T-cell (primary cell): Measurements from ENCODE around the gene CUEDC1. TPM values are rescaled to one million over a fixed set of nuclear protein-coding genes. Genes with fewer than 3 reads are reported as not detected.

Source experiments
- ATAC-seq, 4 experiments: fragments of 200-7000 bp in 3 of 4; fragments of 150-1000 bp in 1 of 4; cut with Tn5 transposase; replicated peaks in 1 of 4; 1 replicate in 3 of 4; 2 replicates in 1 of 4; pipeline ENCODE4 v1.10.0; 2021; ENCODE audit warnings: moderate library complexity in 3 of 4, mild to moderate bottlenecking in 2 of 4, moderate number of reproducible peaks in 1 of 4
- CTCF ChIA-PET, 2 donors: fragments of 300-600 bp; sonication (Branson Sonifier 250); formaldehyde crosslinking; loops; one replicate each; lab custom pipeline; 2022; ENCODE audit warnings: antibody characterized with exemption in 2 of 2; lab: Charles Lee
- POLR2A ChIA-PET, 2 donors: fragments of 300-600 bp; sonication (Branson Sonifier 250); formaldehyde crosslinking; loops; one replicate each; lab custom pipeline; 2022; ENCODE audit warnings: antibody characterized with exemption in 2 of 2; lab: Charles Lee
- DNase-seq, 35 experiments: peaks; one replicate each; pipeline versions ENCODE4 v3.0.0 to v3.0.0-alpha.2; 2013 to 2023
- H3K27ac ChIP-seq: one replicate; pipeline ENCODE4 v1.5.1; 2013; ENCODE audit warnings: low read length
- H3K27me3 ChIP-seq, 2 experiments: replicated peaks in 1 of 2; 1 replicate in 1 of 2; 2 replicates in 1 of 2; pipeline versions ENCODE4 v1.6.1 to v1.7.0; 2013; ENCODE audit warnings: low read length in 1 of 2, mixed read lengths in 1 of 2; ENCODE audit not compliant: control insufficient read depth in 2 of 2, insufficient read depth in 2 of 2; ENCODE audit errors: extremely low read depth in 1 of 2
- H3K36me3 ChIP-seq, 2 donors: 1 replicate in 1 of 2; 2 replicates in 1 of 2; pipeline versions ENCODE4 v1.6.1 to v1.7.0; 2013; ENCODE audit warnings: low read length in 1 of 2; ENCODE audit not compliant: control insufficient read depth in 2 of 2, insufficient read depth in 1 of 2; ENCODE audit errors: extremely low read depth in 1 of 2
- H3K4me1 ChIP-seq, 2 experiments: 1 replicate in 1 of 2; 2 replicates in 1 of 2; pipeline versions ENCODE4 v1.6.1 to v1.7.0; 2013; ENCODE audit warnings: low read length in 2 of 2, mixed read lengths in 1 of 2; ENCODE audit not compliant: insufficient read depth in 2 of 2, control insufficient read depth in 1 of 2; ENCODE audit errors: extremely low read depth in 1 of 2
- H3K4me3 ChIP-seq, 2 donors: 1 replicate in 1 of 2; 2 replicates in 1 of 2; pipeline versions ENCODE4 v1.5.1 to v1.7.0; 2013; ENCODE audit warnings: mild to moderate bottlenecking in 2 of 2, low read length in 1 of 2, moderate library complexity in 1 of 2; ENCODE audit not compliant: control insufficient read depth in 1 of 2; ENCODE audit errors: extremely low read depth in 1 of 2
- H3K9me3 ChIP-seq: 2 replicates; pipeline ENCODE4 v1.7.0; 2013
- H3K27ac Mint-ChIP-seq, 2 donors: one replicate each; pipeline ENCODE4 v1.8.0; 2020 to 2021; ENCODE audit warnings: mild to moderate bottlenecking in 2 of 2, mixed read lengths in 2 of 2
- H3K27me3 Mint-ChIP-seq, 2 donors: one replicate each; pipeline ENCODE4 v1.8.0; 2021 to 2022; ENCODE audit warnings: mixed read lengths in 2 of 2
- H3K36me3 Mint-ChIP-seq: one replicate; pipeline ENCODE4 v1.8.0; 2021; ENCODE audit warnings: mixed read lengths
- H3K4me1 Mint-ChIP-seq, 3 donors: one replicate each; pipeline ENCODE4 v1.8.0; 2020 to 2022; ENCODE audit warnings: mixed read lengths in 3 of 3, mild to moderate bottlenecking in 1 of 3
- H3K4me3 Mint-ChIP-seq, 3 donors: one replicate each; pipeline ENCODE4 v1.8.0; 2020 to 2022; ENCODE audit warnings: mild to moderate bottlenecking in 3 of 3, mixed read lengths in 3 of 3, moderate library complexity in 3 of 3
- H3K9me3 Mint-ChIP-seq, 3 donors: one replicate each; pipeline ENCODE4 v1.8.0; 2020 to 2022; ENCODE audit warnings: mixed read lengths in 3 of 3
- WGBS: methylation state at CpG from one replicate; pipeline ENCODE4 v1.1.5; 2013; ENCODE audit warnings: missing lambda C conversion rate; ENCODE audit not compliant: insufficient coverage; 5-methylcytosine and 5-hydroxymethylcytosine counted together
- total RNA-seq, 35 experiments: library from RNA in 6 of 35; stranded (reverse) in 6 of 35; fragments of 120-200 nt in 1 of 35; gene quantifications; one replicate each; pipeline versions ENCODE4 v1.2.1 to v1.2.4 and lab custom pipeline; 2013 to 2026

The CUEDC1 gene
- total RNA-seq, 5 donors from 2014 or later (not counting 1 experiment from before 2014, with no cell fraction given), result 0.33 to 1.4 (median 0.74) TPM; not detected in 1

DNA sequence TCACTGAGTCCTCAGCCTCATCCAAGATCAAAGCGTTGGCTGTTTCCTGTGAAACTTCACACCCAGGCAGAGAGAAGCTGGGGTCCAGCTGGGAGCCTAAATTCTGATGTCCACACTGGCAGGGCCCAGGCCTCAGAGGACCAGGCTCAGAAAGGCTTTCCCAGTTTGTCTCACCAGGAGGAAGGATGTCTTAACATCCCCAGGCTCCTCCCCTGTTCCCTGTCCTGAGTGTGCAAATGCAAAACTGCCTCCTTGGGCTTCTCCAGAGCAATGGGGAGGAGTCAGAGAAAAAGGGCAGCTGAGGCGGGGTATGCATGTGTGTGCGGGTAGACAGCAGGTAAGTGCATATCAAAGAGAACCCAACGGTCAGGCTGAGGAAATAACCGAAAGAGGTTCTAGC lies 45.7 kb downstream of the CUEDC1 start:
- CTCF ChIA-PET, result interaction anchor here in 1 of 2 donors (0.5 kb wide), 1 partner anchor 896 kb away, joined by 3 read pairs; no protein-coding TSS in a partner anchor
- no peak for ATAC-seq
- no peak for DNase-seq
- Histone ChIP-seq H3K4me1 (no peaks in the 10 kb centered on the region), H3K4me3 (no peak overlapping the region), H3K27me3 (peaks cover 0 to 9% of the 10 kb centered on the region in 2 experiments), H3K36me3 (no peaks in the 10 kb centered on the region), H3K27ac (no peak overlapping the region), H3K9me3 (no peaks in the 10 kb centered on the region)
- no peaks in the 10 kb centered on the region for H3K9me3 Mint-ChIP-seq
- no peak overlapping the region for H3K27ac Mint-ChIP-seq
- no peaks in the 10 kb centered on the region for H3K36me3 Mint-ChIP-seq
- POLR2A ChIA-PET, result no interaction called here
- H3K4me1 Mint-ChIP-seq, result no peaks in the 10 kb centered on the region
- no peak overlapping the region for H3K4me3 Mint-ChIP-seq
- 89% methylated on average over 5 of the region's 5 CpGs for WGBS
- peaks cover 0 to 4% of the 10 kb centered on the region in 2 donors for H3K27me3 Mint-ChIP-seq

- Mint-ChIP-seq H3K27me3 (no peaks in the 10 kb centered on the region), H3K4me3 (no peak overlapping the region), H3K4me1 (peaks cover 5 to 8% (median 5%) of the 10 kb centered on the region in 3 donors), H3K27ac (no peak overlapping the region), H3K36me3 (no peaks in the 10 kb centered on the region), H3K9me3 (no peaks in the 10 kb centered on the region)
- H3K27ac ChIP-seq, result no peak overlapping the region
- POLR2A ChIA-PET, result no interaction called here
- 39% methylated on average over 6 of the region's 6 CpGs for WGBS
- CTCF ChIA-PET, result interaction anchor here in 1 of 2 donors (0.6 kb wide), 1 partner anchor 8 kb away, joined by 6 read pairs; no protein-coding TSS in a partner anchor
- DNase-seq, result no peak
- H3K27me3 ChIP-seq, result peaks cover 0 to 2% of the 10 kb centered on the region in 2 experiments
- H3K9me3 ChIP-seq, result no peaks in the 10 kb centered on the region
- ATAC-seq, result no peak
- H3K4me1 ChIP-seq, result peaks cover 0 to 7% of the 10 kb centered on the region in 2 experiments
- H3K4me3 ChIP-seq, result no peak overlapping the region
- H3K36me3 ChIP-seq, result no peaks in the 10 kb centered on the region
These were observed 46.9 kb downstream of the CUEDC1 start for GRCh38 chr17:57908278-57908677.

DNA sequence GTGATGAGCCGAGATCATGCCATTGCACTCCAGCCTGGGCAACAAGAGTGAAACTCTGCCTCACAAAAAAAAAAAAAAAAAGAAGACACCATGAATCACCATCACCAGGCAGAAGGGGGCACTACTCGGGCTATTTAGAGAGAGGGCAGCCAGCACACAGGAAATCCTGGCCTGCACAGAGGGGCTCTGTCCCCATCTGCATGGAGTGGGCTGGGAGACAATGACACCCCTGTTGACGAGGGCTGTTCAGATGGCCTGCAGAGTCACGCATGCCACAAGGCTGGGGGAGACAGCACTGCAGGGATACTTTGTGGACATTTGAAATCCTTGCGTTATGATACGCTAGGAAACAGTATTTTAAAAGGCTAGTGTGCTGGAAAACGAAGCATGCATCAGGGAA lies 48.3 kb downstream of the CUEDC1 start:
- 74% methylated on average over 6 of the region's 7 CpGs for WGBS
- H3K9me3 Mint-ChIP-seq, result no peaks in the 10 kb centered on the region
- peaks cover 12 to 13% (median 13%) of the 10 kb centered on the region in 3 donors for H3K4me1 Mint-ChIP-seq
- H3K27ac ChIP-seq, result no peak overlapping the region
- no peaks in the 10 kb centered on the region for H3K36me3 Mint-ChIP-seq
- no peak overlapping the region for H3K27ac Mint-ChIP-seq
- no peaks in the 10 kb centered on the region for H3K27me3 Mint-ChIP-seq
- H3K4me3 Mint-ChIP-seq, result no peak overlapping the region
- H3K4me3 ChIP-seq, result no peak overlapping the region
- ChIA-PET CTCF (interaction anchor here in 1 of 2 donors (0.8 kb wide), 1 partner anchor 93 kb away, joined by 8 read pairs; no protein-coding TSS in a partner anchor), POLR2A (no interaction called here)
- ATAC-seq, result no peak
- no peaks in the 10 kb centered on the region for H3K36me3 ChIP-seq
- no peak for DNase-seq
- peaks cover 0 to 2% of the 10 kb centered on the region in 2 experiments for H3K27me3 ChIP-seq
- peaks cover 2 to 16% of the 10 kb centered on the region in 2 experiments for H3K4me1 ChIP-seq
- no peaks in the 10 kb centered on the region for H3K9me3 ChIP-seq

DNA sequence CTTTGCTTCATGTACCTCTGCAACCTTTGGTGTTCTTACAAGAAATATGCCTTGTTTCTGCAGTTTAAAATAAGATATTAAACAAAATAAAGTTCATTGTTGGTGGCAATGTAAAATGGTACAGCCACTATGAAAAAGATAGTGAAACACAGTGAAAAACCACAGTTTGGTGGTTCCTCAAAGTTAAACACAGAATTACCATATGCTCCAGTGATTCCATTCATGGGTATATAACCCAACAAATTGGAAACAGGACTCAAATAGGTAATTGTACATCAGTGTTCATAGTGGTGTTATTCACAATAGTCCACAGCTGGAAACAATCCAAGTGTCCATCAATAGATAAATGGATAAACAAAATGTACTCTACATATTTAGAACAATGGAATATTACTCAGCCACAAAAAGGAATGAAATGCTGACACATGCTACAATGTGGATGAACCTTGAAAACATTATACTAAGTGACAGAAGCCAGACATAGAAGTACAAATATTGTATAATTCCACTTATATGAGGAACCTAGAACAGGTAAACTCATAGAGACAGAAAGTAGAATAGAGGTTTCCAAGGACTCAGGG lies 49.2 kb downstream of the CUEDC1 start:
- no peaks in the 10 kb centered on the region for H3K27me3 Mint-ChIP-seq
- peaks cover 12 to 13% (median 13%) of the 10 kb centered on the region in 3 donors for H3K4me1 Mint-ChIP-seq
- CTCF ChIA-PET, result no interaction called here
- POLR2A ChIA-PET, result no interaction called here
- Histone ChIP-seq H3K36me3 (no peaks in the 10 kb centered on the region), H3K27ac (no peak overlapping the region), H3K27me3 (peaks cover 0 to 2% of the 10 kb centered on the region in 2 experiments), H3K4me3 (no peak overlapping the region), H3K9me3 (no peaks in the 10 kb centered on the region), H3K4me1 (peaks cover 2 to 16% of the 10 kb centered on the region in 2 experiments)
- no peak for DNase-seq
- H3K4me3 Mint-ChIP-seq, result no peak overlapping the region
- H3K36me3 Mint-ChIP-seq, result no peaks in the 10 kb centered on the region
- H3K27ac Mint-ChIP-seq, result no peak overlapping the region
- H3K9me3 Mint-ChIP-seq, result no peaks in the 10 kb centered on the region
- no peak for ATAC-seq

GRCh38 chr17:57903961-57904360 lies 51.3 kb downstream of the CUEDC1 start:
- H3K4me1 Mint-ChIP-seq, result peaks cover 13 to 24% (median 21%) of the 10 kb centered on the region in 3 donors
- no peak overlapping the region for H3K4me3 ChIP-seq
- ATAC-seq (no peak), DNase-seq (no peak)
- 67% methylated on average over 1 of the region's 7 CpGs for WGBS
- peaks cover 0 to 2% of the 10 kb centered on the region in 2 experiments for H3K27me3 ChIP-seq
- no peaks in the 10 kb centered on the region for H3K27me3 Mint-ChIP-seq
- peaks cover 2 to 19% of the 10 kb centered on the region in 2 experiments for H3K4me1 ChIP-seq
- no peaks in the 10 kb centered on the region for H3K9me3 ChIP-seq
- no peaks in the 10 kb centered on the region for H3K36me3 ChIP-seq
- H3K4me3 Mint-ChIP-seq, result no peak overlapping the region
- POLR2A ChIA-PET, result interaction anchor here in 1 of 2 donors (0.7 kb wide), 1 partner anchor 17 kb away, joined by 3 read pairs; no protein-coding TSS in a partner anchor
- no peak overlapping the region for H3K27ac Mint-ChIP-seq
- H3K9me3 Mint-ChIP-seq, result no peaks in the 10 kb centered on the region
- CTCF ChIA-PET, result no interaction called here
- no peak overlapping the region for H3K27ac ChIP-seq
- no peaks in the 10 kb centered on the region for H3K36me3 Mint-ChIP-seq

GRCh38 chr17:57902800-57903759 lies 52.1 kb downstream of the CUEDC1 start:
- Mint-ChIP-seq H3K27me3 (no peaks in the 10 kb centered on the region), H3K9me3 (no peaks in the 10 kb centered on the region), H3K4me3 (no peak overlapping the region), H3K4me1 (peaks cover 13 to 24% (median 21%) of the 10 kb centered on the region in 3 donors), H3K36me3 (no peaks in the 10 kb centered on the region), H3K27ac (peak overlapping the region in 1 of 2 donors; percentile 20)
- Histone ChIP-seq H3K4me3 (no peak overlapping the region), H3K4me1 (peaks cover 2 to 19% of the 10 kb centered on the region in 2 experiments), H3K36me3 (no peaks in the 10 kb centered on the region), H3K9me3 (no peaks in the 10 kb centered on the region), H3K27me3 (peaks cover 0 to 5% of the 10 kb centered on the region in 2 experiments), H3K27ac (no peak overlapping the region)
- 61% methylated on average over 3 of the region's 5 CpGs for WGBS
- ChIA-PET CTCF (interaction anchor here in 1 of 2 donors (0.6 kb wide), 1 partner anchor 1971 kb away, joined by 4 read pairs; no protein-coding TSS in a partner anchor), POLR2A (interaction anchor here in 1 of 2 donors (0.7 kb wide), 1 partner anchor 16 kb away, joined by 3 read pairs; no protein-coding TSS in a partner anchor)
- ATAC-seq (no peak), DNase-seq (peak in 1 of 35 experiments; percentile 27)
